Esophagus (tissue), 2 donors: ENCODE results near the gene DBN1. TPM values are rescaled to one million over a fixed set of nuclear protein-coding genes. Genes with fewer than 3 reads are reported as not detected.
A peak's percentile ranks its signal among the peaks of the same experiment; 100 is the strongest.

Experiments
- H3K27ac ChIP-seq, 2 donors: one replicate each; pipeline ENCODE4 v1.5.1; 2013; ENCODE audit warnings: low read depth in 2 of 2, mild to moderate bottlenecking in 2 of 2, inconsistent platforms in 1 of 2, low read length in 1 of 2, moderate library complexity in 1 of 2
- H3K27me3 ChIP-seq, 2 donors: one replicate each; pipeline ENCODE4 v1.6.1; 2013; ENCODE audit warnings: low read length in 2 of 2, control low read depth in 1 of 2, mild to moderate bottlenecking in 1 of 2; ENCODE audit not compliant: insufficient read depth in 2 of 2, control insufficient read depth in 1 of 2
- H3K36me3 ChIP-seq, 2 donors: one replicate each; pipeline ENCODE4 v1.6.1; 2013; ENCODE audit warnings: low read length in 1 of 2; ENCODE audit not compliant: control insufficient read depth in 2 of 2, insufficient read depth in 2 of 2
- H3K4me1 ChIP-seq, 2 donors: one replicate each; pipeline ENCODE4 v1.6.1; 2013; ENCODE audit warnings: low read length in 1 of 2; ENCODE audit not compliant: control insufficient read depth in 2 of 2, insufficient read depth in 2 of 2
- H3K4me3 ChIP-seq, 2 donors: one replicate each; pipeline ENCODE4 v1.5.1; 2013; ENCODE audit warnings: low read length in 2 of 2, mild to moderate bottlenecking in 2 of 2, low read depth in 1 of 2, moderate library complexity in 1 of 2
- H3K9me3 ChIP-seq, 2 donors: one replicate each; pipeline ENCODE4 v1.6.1; 2013; ENCODE audit warnings: mild to moderate bottlenecking in 2 of 2, low read depth in 1 of 2, low read length in 1 of 2, moderate library complexity in 1 of 2; ENCODE audit not compliant: control insufficient read depth in 2 of 2, insufficient read depth in 1 of 2
- WGBS, 2 donors: extraction: QIAGEN DNeasy Blood & Tissue Kit; methylation state at CpG; one replicate each; pipeline ENCODE4 v1.1.7; 2013; 5-methylcytosine and 5-hydroxymethylcytosine counted together
- polyA plus RNA-seq, 2 donors: library from polyadenylated mRNA; stranded (reverse); fragments of 200-250 nt; gene quantifications; one replicate each; pipeline ENCODE4 v1.2.3, GENCODE V29; 2013
- donor health status: healthy with polysubstance abuse.
- donor health status: Bipolar disorder and iron deficiency.

DBN1 gene
- polyA plus RNA-seq, 2 donors, result 18.2 to 24.7 TPM

DNA sequence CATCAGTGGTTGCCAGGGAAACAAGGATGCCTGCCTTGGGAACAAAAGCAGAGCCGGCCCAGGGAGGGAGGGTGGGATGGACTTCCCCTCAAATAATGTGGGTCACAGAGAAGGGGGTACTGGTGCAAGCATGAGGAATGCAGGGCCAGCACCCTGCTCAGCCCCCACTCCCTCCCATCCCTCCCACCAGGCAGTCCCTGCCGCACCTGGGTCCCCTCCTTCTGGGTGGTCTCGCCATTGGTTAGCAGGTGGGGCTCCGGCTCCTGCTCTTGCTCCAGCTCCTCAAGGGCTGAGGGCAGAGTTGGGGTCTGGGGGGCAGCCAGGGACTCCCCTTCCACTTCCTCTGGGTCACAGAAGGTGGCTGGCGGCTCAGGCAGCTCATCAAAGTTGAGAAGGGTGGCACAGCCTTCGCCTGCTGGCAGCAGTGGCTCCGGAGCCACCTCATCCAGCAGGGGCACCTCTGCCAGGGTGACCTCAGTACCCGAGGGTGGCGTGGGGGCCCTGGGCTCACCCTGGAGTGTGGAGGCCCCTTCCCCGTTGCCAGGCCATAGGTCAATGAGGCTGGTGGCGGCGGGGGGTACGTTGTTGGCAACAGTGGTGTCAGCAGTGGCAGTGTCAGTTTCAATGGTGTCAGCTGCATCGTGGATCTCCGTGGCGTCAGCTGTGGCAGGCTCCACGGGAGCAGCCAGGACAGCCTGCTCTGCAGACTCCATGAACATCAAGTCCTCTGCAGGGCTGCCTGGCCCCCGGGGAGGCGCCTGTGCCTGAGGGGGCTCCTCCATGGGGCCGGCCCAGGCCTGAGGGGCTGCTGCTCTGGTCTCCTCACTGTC lies 15.4 kb downstream of the DBN1 start:
- no peaks in the 10 kb centered on the region for H3K9me3 ChIP-seq
- H3K4me1 ChIP-seq, result peaks cover 0 to 13% of the 10 kb centered on the region in 2 donors
- H3K4me3 ChIP-seq, result no peak overlapping the region
- no peak overlapping the region for H3K27ac ChIP-seq
- no peaks in the 10 kb centered on the region for H3K27me3 ChIP-seq
- WGBS, 2 donors, result 82 to 85% methylated on average over 20 of the region's 20 CpGs
- peaks cover 3% of the 10 kb centered on the region in 2 donors for H3K36me3 ChIP-seq

DNA sequence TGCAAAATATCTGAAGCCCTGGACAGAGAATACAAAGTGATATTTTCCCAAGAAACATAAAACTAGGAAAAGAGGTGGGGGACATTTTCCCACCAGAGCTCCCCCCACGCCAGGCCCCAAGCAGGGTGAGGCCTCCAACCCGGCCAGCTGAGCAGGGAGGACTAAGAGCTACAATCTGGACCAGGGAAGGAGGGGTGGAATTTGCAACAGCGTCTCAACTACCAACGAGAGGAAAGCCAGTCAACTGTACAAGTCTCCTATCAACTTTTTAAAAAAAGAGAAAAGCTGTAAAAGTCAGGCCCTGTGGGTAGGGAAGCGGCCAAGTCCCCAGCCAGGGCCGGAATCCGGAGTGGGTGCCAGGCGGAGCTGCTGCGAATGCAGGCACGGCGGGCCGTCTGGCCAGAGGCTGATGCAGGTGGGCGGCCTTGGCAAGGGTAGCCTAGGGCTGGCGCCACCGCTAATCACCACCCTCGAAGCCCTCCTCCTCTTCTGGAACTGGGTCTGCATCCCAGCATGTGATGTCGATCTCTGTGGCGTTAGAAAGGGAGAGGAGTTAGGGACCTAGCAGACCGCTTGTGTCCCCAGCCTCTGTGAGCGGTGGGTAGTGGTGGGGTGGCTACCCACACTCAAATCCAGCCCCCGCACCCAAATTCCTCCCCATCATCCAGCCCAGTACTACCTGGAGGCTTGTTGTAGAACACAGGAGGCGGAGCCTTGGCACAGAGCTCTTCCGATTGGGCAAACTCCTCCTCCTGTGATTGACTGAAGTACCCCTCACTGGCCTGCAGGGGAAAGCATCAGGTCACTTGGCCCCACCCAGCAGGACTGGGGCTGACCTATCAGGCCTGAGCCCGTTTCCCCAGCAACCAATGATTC lies 16.2 kb downstream of the DBN1 start:
- H3K27ac ChIP-seq, result peak overlapping the region in 1 of 2 donors; percentile 66
- no peaks in the 10 kb centered on the region for H3K9me3 ChIP-seq
- no peak overlapping the region for H3K4me3 ChIP-seq
- H3K4me1 ChIP-seq, result peaks cover 0 to 17% of the 10 kb centered on the region in 2 donors
- no peaks in the 10 kb centered on the region for H3K27me3 ChIP-seq
- H3K36me3 ChIP-seq, result peaks cover 3% of the 10 kb centered on the region in 2 donors
- 63 to 68% methylated on average over 24 of the region's 24 CpGs for WGBS, 2 donors

DNA sequence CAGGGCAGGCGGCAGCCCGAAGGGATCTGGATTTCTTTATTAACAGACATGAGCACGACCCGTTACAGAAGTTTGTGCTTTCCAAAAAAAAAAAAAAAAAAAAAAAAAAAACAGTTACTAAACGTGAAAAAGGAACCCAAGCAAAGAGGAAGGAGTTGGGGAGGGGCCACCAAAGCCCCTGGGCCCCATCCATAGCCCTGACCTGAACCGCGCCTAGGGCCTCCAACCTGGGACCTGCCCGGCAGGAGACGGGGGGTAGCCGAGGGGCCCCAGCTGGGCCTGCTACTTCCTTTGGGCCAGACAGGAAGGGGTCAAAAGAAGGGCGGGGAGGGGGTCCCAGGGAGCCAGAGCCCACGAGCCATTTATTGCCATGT lies 16.9 kb downstream of the DBN1 start:
- WGBS, 2 donors, result 25 to 26% methylated on average over 11 to 12 of the region's 12 CpGs
- Histone ChIP-seq H3K4me1 (peaks cover 0 to 21% of the 10 kb centered on the region in 2 donors), H3K9me3 (no peaks in the 10 kb centered on the region), H3K36me3 (peaks cover 3% of the 10 kb centered on the region in 2 donors), H3K27ac (peak overlapping the region in 1 of 2 donors; percentile 19), H3K27me3 (no peaks in the 10 kb centered on the region), H3K4me3 (no peak overlapping the region)

DNA sequence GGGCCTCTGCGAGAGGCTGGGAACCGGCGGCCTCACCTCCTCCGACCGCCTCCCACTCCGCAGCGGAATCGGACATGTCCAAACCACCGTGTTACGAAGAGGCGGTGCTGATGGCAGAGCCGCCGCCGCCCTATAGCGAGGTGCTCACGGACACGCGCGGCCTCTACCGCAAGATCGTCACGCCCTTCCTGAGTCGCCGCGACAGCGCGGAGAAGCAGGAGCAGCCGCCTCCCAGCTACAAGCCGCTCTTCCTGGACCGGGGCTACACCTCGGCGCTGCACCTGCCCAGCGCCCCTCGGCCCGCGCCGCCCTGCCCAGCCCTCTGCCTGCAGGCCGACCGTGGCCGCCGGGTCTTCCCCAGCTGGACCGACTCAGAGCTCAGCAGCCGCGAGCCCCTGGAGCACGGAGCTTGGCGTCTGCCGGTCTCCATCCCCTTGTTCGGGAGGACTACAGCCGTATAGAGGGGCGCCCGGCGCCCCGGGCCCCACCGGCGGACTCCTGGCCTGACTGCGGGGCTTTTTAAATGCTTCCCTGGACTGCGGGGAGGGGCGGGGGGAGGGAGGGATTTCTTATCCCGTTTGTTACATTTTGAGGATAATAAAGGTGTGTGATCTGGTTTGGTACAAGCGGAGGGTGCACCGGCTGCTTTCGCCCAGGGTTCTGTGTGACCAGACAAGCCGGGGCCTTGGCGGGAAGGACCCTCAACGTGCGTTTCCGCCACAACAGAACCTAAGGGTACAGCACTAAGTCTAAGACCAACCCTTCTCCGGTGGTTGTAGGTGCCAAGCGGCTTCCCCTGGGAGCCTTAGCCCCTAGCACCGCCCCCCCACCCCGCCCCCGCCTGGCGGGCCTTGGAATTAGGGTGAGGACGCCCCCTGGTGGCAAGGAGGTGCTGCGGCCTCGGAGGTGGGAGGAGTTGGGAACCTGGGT lies 17.5 kb downstream of the DBN1 start:
- no peaks in the 10 kb centered on the region for H3K9me3 ChIP-seq
- H3K4me3 ChIP-seq, result peak overlapping the region; percentile 49 to 59
- peaks cover 0 to 21% of the 10 kb centered on the region in 2 donors for H3K4me1 ChIP-seq
- H3K27me3 ChIP-seq, result no peaks in the 10 kb centered on the region
- H3K27ac ChIP-seq, result peak overlapping the region; percentile 81 to 84
- WGBS, 2 donors, result 0 to 1% methylated on average over 73 to 76 of the region's 76 CpGs
- peaks cover 3% of the 10 kb centered on the region in 2 donors for H3K36me3 ChIP-seq

DNA sequence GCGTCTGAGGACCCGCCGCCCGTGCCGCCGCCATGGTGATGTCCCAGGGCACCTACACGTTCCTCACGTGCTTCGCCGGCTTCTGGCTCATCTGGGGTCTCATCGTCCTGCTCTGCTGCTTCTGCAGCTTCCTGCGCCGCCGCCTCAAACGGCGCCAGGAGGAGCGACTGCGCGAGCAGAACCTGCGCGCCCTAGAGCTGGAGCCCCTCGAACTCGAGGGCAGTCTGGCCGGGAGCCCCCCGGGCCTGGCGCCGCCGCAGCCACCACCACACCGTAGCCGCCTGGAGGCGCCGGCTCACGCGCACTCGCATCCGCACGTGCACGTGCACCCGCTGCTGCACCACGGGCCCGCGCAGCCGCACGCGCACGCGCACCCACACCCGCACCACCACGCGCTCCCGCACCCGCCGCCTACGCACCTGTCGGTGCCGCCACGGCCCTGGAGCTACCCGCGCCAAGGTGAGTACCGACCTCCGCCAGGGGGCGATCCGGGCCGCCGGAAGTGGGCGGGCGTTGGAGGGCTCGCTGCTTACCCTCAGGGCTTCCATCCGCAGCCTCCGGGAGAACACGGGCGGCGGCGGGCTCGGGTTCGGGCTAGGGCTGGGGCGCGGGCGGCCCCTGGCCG lies 18.3 kb downstream of the DBN1 start:
- H3K27ac ChIP-seq, result peak overlapping the region; percentile 81 to 84
- H3K27me3 ChIP-seq, result no peaks in the 10 kb centered on the region
- peaks cover 0 to 21% of the 10 kb centered on the region in 2 donors for H3K4me1 ChIP-seq
- peak overlapping the region; percentile 49 to 59 for H3K4me3 ChIP-seq
- H3K9me3 ChIP-seq, result no peaks in the 10 kb centered on the region
- 0 to 1% methylated on average over 75 to 80 of the region's 80 CpGs for WGBS, 2 donors
- H3K36me3 ChIP-seq, result peaks cover 3% of the 10 kb centered on the region in 2 donors

DNA sequence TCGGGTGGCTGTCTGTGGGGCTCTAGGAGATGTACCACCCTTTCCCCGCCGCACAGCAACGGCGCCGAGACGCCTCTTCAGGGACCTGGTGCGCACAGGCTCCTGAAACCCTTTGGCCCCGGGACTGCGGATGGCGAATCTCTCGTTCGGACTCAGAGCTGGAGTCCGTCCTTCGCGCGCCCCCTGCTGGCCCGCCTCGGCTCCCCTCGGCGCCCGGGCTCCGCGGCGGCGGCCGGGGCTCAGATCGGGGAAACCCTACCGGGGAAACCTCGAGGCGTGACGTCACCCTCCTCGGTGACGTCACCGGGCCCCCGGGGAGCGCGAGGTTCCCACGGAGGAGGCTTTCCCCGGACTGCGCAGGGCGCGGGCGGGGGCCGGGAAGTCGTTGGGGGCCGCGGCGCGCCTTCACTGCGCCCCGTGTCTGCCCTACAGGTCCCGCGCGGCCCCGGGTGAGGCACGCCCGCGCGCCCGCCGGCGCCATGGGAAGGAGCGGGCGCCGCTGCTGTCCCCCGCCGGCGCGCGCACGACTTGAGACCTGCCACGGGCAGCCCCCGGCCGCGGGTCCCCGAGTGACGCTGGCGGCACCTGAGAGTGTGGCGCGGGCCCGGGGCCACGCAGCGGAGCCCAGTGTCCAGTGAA lies 18.9 kb downstream of the DBN1 start:
- Histone ChIP-seq H3K27ac (peak overlapping the region; percentile 81 to 84), H3K4me1 (peaks cover under 1 to 26% of the 10 kb centered on the region in 2 donors), H3K27me3 (no peaks in the 10 kb centered on the region), H3K36me3 (peaks cover 0 to 3% of the 10 kb centered on the region in 2 donors), H3K9me3 (no peaks in the 10 kb centered on the region), H3K4me3 (peak overlapping the region; percentile 49 to 59)
- WGBS, 2 donors, result 0% methylated on average over 72 to 84 of the region's 84 CpGs

DNA sequence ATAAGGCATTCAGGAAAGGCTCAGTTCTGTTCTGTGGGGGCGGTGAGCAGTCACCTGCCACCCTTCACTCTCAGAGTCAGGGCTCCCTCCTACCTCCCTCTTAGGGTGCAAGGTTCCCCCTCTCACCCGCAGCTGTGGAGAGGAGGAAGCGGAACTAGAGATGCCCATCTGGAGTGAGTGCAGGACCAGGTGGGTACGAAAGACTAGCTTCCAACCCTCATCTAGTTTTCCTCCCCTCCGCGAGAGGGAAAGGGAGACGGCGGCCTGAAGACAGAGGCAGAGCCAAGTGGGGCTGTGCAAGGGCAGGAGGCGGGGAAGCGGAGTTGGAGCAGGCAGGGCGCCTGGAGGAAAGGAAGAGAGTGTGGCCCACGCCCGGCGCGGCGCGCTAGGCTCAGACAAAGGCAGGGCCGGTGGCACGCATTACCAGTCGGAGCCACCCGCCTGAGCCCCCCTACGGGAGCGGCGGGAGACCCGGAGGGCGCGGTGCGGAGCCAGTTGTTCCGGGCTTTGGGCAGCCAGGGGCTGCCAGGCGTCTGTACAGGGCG lies 19.5 kb downstream of the DBN1 start:
- Histone ChIP-seq H3K27me3 (no peaks in the 10 kb centered on the region), H3K9me3 (no peaks in the 10 kb centered on the region), H3K4me3 (peak overlapping the region; percentile 49 to 59), H3K27ac (peak overlapping the region; percentile 71 to 72), H3K4me1 (peaks cover 3 to 31% of the 10 kb centered on the region in 2 donors), H3K36me3 (peaks cover 0 to 3% of the 10 kb centered on the region in 2 donors)
- 7 to 18% methylated on average over 15 to 31 of the region's 31 CpGs for WGBS, 2 donors
